DOHH2 (cell line): Measurements from ENCODE around the gene RYR2.

ENCODE experiments used
- EZH2phosphoT487 ChIP-seq: fragments of 200-600 bp; sonication (generic); IDR thresholded peaks from 2 replicates; pipeline ENCODE4 v1.6.1; 2017; ENCODE audit warnings: borderline replicate concordance, mild to moderate bottlenecking, antibody characterized with exemption, low read length, moderate library complexity, mixed read lengths
- TF ChIP-seq, protein P1 (sequence below): fragments of 200-600 bp; sonication (generic); IDR thresholded peaks from one replicate; pipeline ENCODE4 v1.5.1; 2014; ENCODE audit warnings: antibody characterized with exemption, mild to moderate bottlenecking, low read depth, low read length; ENCODE audit not compliant: poor library complexity, severe bottlenecking

DNA sequence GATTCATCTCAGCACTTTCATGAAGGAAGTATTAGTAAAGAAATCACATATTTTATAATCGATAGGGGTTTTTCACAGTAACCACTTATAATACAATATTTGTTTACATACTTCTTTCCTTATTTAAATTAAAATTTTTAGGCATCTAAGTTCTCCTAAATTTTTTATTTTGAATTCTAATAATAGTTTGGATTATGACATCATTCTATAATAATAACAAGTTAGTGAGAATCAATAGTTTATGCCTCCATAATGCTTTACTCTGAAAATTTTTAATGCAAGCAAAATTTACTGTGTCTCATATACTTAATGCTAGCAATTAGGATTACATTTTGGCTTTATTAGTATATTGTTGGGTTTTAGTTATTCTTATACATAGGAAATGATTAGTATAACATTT, 596.6 kb downstream of the RYR2 start:
- TF ChIP-seq, protein P1, sequence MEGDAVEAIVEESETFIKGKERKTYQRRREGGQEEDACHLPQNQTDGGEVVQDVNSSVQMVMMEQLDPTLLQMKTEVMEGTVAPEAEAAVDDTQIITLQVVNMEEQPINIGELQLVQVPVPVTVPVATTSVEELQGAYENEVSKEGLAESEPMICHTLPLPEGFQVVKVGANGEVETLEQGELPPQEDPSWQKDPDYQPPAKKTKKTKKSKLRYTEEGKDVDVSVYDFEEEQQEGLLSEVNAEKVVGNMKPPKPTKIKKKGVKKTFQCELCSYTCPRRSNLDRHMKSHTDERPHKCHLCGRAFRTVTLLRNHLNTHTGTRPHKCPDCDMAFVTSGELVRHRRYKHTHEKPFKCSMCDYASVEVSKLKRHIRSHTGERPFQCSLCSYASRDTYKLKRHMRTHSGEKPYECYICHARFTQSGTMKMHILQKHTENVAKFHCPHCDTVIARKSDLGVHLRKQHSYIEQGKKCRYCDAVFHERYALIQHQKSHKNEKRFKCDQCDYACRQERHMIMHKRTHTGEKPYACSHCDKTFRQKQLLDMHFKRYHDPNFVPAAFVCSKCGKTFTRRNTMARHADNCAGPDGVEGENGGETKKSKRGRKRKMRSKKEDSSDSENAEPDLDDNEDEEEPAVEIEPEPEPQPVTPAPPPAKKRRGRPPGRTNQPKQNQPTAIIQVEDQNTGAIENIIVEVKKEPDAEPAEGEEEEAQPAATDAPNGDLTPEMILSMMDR: no peak
- no peak for TF ChIP-seq EZH2phosphoT487
